HG03439 (cell line): ENCODE results near the gene GNAL.
A peak's percentile ranks its signal among the peaks of the same experiment; 100 is the strongest.
"Not testable (repeated sequence)": the region's sequence is repeated elsewhere in the genome, so short reads cannot be mapped to it uniquely, and the experiment has no call there.

Source experiments
- ATAC-seq: cut with Tn5 transposase; IDR thresholded peaks from one replicate; pipeline ENCODE4 v1.9.1; 2021; ENCODE audit warnings: mild to moderate bottlenecking, moderate library complexity; ENCODE audit not compliant: unreplicated experiment

Gene GNAL

GRCh38 chr18:11901826-11902438 lies 212.9 kb downstream of the GNAL start:
- no peak for ATAC-seq

DNA sequence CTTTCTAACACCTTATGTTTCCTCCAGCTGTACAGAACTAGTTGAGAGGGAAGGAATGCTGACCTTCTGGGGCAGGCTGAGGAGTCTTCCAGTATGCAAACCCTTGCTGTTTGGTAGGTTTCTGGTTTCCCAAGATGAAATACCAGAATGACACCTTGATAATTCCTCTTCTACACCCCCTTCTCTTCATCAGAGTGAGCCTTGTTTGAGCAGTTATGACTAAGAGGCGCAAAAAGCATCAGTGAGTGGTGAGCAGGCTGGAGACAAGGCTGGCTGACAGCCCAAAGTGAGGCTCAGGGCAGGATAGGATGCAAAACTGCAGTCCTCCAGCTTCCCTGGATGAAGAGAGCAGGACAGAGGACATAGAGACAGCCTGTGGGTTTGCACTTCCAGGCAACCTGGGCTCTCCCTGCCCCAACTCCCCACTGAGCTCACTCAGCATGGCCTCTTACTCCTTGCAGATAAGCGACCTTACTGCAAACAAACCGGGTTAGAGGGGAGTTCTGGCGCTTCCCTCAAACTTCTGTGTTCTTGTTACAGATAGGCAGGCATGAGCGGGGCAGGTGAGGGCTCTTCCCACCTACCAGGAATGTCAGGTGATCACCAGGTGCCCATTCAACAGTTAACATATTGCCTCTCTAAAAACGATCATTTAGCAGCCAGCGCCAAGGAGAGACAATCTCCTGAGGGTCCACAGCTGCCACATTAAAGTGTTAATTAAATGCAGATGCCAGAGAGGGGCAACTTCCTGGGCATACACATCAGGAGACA lies 213.6 kb downstream of the GNAL start:
- no peak for ATAC-seq

DNA sequence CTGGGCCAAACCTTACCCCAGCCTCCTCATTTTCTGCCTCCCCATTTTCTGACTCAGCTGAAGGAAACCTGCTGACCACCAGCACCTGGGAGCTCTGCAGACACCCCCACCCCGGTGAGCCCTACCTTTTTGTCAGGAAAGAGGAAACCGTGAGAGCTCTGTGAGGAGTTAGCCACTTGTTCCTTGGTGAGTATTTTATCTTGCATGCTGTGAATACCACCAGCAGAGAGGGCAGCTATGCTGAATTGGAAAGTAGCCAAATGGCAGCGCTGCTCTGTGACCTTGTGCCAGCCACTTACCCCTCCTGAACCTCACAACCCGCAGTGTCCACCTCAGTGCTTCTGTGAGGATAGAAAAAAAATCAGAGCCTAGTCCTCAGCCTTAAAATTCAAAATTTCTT lies 216.5 kb downstream of the GNAL start:
- ATAC-seq, result no peak

DNA sequence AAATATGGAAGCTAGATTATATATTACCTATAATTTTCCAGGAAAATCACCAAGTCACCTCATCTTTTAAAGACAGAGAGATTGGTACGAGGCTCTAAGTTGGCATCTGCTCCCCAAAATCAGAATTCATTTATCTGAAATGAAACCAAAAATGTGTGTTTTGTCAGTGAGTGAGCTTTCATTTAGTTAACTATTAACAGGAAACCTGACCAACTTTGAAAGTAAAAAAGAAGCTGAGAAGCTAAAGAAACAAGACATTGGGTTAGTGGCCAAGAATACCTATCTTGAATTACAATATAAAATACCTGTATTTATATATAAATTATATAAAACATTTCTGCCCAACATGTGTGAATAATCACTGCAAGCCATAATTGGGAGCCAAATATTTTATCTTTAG lies 217.1 kb downstream of the GNAL start:
- no peak for ATAC-seq

- ATAC-seq, result no peak
These were observed 218.1 kb downstream of the GNAL start for GRCh38 chr18:11906926-11907874.

- ATAC-seq, result peak; percentile 89
These were observed 219.4 kb downstream of the GNAL start, which contains the start of gene MPPE1 for GRCh38 chr18:11908182-11909060. Gene MPPE1 (minus strand): TSS chr18:11908317. CDS start chr18:11897264, 11,053 bp downstream.

DNA sequence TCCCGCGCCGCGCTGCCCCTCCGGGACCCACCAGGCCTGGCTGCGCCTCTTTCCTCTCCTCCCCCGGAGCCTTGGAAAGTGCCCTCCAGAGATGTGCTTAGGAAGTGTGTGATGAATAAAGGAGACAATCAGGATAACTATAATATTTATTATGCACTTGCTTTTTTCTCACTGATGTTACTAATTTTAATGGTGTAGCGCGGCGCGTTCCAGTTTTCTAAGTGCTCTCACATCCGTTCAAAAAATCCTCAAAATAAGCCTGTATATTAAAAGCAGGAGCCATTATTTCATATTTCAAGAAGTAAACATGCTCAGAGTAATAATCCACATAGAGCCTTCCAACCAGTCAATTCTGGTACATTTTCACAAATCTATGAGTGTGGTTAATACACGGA lies 220.0 kb downstream of the GNAL start:
- ATAC-seq, result peak; percentile 26

DNA sequence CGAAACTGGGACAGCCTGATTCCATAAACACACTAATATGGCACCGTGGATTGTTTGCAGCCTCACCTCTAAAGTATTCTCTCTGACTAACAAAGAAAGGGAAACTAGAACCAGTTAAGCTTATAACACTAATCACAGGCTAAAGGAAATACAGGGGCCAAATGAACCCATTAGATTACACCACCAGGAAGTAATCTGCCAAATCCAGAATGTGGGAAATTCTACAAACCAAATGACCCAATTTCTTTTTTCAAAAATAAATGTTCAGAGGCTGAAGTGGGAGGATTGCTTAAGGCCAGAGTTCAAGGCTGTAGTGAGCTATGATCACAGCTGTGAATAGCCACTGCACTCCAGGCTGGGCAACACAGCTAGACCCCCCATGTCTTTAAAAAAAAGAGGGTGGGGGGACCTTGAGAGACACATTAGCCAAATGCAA lies 220.5 kb downstream of the GNAL start:
- no peak for ATAC-seq

- not testable (repeated sequence) for ATAC-seq
These were observed 227.8 kb downstream of the GNAL start for GRCh38 chr18:11916880-11917279.

- not testable (repeated sequence) for ATAC-seq
These were observed 230.5 kb downstream of the GNAL start for GRCh38 chr18:11919522-11919921.

GRCh38 chr18:11923450-11923849 lies 234.4 kb downstream of the GNAL start:
- no peak for ATAC-seq

DNA sequence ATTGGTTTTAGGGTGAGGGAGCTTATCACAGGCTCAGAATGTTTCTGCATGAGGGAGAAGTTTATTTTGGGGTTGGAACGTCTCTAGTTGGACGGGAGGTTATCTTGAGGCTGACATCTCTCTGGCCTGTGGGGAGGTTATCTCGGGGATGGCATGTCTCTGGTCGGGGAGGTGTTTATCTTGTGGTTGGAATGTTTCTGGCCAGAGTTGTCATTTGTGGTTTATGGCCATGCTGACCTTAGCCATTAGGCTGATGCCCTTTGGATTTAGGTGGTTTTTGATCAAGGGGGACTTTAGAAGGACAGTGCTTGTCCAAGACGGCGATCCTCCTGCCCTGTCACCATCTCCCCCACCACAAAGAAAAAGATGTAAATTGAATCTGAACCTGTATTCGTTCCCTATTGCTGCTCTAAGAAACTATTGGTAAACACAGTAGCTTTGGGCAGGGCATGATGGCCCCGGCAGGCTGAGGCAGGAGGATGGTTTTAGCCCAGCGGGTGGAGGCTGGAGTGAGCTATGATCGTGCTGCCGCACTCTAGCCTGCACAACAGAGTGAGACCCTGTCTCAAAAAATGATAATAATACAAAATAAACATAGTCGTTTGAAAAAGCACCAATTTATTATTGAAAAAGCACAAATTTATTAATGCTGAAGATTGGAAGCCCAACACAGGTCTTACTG lies 236.9 kb downstream of the GNAL start:
- no peak for ATAC-seq

- no peak for ATAC-seq
These were observed 238.4 kb downstream of the GNAL start for GRCh38 chr18:11927497-11927896.

DNA sequence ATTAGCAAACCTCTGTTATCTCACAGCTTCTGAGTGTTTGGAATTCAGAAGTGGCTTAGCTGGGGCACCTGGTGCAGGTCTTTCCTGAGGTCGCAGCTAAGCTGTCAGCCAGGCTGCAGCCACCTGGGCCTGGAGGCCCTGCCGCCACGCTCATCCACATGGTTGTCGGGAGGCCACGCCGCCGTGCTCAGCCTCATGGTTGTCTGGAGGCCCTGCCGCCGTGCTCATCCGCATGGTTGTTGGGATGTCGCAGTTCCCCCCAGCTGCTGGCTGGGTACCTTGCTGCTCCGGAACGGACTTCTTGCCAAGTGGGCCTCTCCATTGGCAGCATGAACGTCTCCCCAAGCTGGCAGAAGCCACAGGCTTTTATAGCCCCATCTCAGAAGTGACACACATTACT lies 243.3 kb downstream of the GNAL start:
- no peak for ATAC-seq
